HG02973 (cell line): ENCODE data around the gene LRRC9.
"Not testable (repeated sequence)": the region's sequence is repeated elsewhere in the genome, so short reads cannot be mapped to it uniquely, and the experiment has no call there.

ENCODE experiments used
- ATAC-seq: cut with Tn5 transposase; IDR thresholded peaks from one replicate; pipeline ENCODE4 v1.9.1; 2021; ENCODE audit warnings: moderate library complexity; ENCODE audit not compliant: unreplicated experiment

LRRC9 gene

GRCh38 chr14:59919570-59920377 lies at the start of gene LRRC9:
TSS of gene LRRC9 (plus strand) at chr14:59920144.
- ATAC-seq: no peak

DNA sequence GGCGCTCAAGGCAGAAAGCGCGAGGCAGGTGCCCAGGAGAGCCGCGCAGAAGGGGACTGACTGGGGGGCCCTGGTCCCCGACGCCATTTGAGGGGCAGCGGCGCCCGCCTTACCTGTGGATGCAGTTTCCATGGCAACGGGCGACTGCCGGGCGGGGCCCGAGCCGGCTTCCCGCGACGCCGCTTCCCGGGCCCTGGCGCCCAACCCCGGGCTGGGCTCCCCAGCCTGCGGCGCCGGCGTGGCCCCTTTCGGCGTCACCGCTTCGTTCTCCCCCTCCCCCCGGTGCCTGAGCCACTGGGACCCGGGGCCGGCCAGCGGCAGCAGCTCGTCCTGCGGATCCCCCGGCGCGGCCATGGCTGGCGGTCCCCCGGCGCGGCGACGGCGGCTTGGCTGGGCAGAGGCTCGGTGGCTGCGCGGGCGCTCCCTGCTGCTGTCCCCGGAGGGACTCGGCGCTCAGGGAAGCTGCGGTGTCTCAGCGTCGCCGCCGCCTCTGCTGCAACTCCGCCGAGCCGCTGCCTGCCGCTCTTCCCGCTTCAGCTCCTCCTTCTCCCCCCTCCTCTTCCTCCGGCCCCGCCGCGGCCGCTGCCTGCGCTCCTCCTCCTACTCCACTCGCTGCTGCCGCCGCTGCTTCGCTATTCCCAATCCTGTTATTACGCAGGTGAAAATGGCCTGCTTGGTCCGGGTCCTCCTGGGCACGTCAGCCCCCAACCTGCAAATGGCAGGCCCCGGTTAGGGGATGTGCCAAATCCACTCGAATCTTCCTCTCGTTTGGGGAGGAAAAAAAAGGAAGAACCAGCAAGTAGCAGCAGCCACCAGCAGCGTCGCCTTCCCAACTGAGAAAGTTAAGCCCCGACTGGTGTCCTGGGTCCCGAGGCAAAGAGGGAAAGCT lies 49.4 kb upstream of the LRRC9 start, which contains the start of gene RTN1:
Gene RTN1 (minus strand): TSS at position 500 of the 889 bp plus-strand sequence. CDS start 146 bp downstream, at position 354.
- ATAC-seq: peak; percentile 51

DNA sequence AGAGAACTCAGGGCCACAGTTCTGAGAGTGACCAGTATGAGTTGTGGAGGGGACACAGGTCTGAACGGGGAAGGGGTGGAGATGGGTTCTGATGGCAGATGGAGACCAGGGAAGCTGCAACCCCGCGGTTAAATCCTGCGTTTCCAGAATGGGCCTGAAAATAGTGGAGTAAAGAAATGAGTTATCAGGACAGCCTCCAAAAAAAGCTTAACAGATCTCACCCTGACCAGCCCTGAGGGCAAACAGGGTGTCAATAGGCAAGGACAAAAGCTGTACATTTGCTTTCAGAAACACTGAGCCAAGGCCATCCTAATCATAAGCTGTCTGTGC lies 48.8 kb upstream of the LRRC9 start:
- ATAC-seq: no peak

DNA sequence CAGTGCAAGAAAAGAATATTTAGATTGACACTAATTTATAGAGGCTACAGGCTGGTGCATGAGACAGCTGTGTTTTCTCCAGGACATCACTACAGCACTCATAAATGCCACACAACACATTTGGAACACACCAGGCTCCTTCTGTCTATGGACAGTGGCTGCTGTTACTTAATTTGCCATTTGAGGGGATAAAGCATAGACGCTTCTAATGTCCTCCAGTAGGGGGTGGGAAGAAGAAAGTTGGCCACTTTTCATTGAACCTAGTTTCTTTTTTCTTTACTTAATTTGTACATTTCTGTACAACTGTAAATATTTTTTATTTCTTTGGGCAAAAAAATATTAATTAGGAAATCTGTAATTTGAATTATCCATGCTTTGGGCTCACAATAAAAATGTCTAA lies 37.0 kb upstream of the LRRC9 start:
- ATAC-seq: no peak

GRCh38 chr14:59890676-59891075 lies 29.3 kb upstream of the LRRC9 start:
- no peak for ATAC-seq

- ATAC-seq: no peak
These were observed 24.2 kb upstream of the LRRC9 start for GRCh38 chr14:59895721-59896120.

GRCh38 chr14:59897757-59898383 lies 22.1 kb upstream of the LRRC9 start:
- no peak for ATAC-seq

DNA sequence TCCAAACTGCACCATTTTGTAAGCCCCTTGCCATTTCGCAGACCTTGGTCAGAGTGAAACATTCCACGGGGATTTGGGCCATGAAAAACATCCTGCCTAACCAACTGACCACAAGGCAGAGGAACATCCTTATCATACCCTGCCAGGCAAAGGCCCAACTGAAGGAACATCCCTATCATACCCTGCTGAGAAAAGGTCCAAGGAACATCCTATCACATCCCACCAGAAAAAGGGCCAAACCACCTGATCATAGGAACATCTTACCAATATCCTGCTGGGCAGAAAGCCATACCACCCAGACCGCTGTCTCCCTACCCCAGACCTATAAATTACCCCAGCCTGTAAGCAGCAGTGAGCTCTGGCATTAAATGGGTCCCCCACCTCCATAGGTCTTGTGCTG lies 19.4 kb upstream of the LRRC9 start:
- ATAC-seq: no peak

GRCh38 chr14:59904184-59904583 lies 15.8 kb upstream of the LRRC9 start:
- ATAC-seq: no peak

DNA sequence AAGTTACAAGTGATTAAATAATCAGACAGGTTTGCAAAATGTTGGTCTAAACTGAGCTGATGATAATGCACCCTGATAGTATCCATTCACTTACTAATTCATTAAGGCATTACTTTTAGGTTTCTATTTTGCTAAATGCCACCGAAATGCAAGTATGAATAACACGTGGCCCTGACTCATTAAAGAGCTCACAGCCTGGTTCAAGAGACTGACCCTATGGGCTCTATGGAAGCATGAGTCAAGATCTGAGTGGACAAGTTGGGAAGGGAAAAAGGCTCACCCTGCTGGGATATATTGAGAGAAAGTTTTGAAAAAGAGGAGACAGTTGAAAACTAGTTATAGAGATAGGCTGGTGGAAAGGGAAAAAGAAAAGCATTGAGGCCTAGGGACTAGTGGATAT lies 14.8 kb upstream of the LRRC9 start:
- ATAC-seq: no peak

GRCh38 chr14:59912443-59912842 lies 7.5 kb upstream of the LRRC9 start:
- ATAC-seq: no peak

DNA sequence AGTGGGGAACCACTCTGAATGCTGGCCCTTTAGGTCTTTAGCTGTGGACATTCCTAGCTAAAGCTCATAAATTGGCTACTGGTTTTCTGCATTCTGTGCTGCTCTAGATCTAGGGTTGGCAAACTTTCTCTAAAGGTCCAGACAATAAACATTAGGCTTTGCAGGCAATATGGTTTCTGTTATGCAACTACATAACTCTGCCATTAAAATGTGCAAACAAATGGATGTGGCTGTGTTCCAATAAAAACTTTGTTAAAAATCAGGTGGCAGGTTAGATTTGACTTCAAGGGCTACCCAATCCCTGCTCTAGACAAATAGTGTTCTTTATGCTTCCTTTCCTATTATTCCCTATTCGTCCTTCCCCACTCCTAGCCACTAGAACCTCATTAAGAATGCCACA lies 6.8 kb upstream of the LRRC9 start:
- ATAC-seq: no peak

DNA sequence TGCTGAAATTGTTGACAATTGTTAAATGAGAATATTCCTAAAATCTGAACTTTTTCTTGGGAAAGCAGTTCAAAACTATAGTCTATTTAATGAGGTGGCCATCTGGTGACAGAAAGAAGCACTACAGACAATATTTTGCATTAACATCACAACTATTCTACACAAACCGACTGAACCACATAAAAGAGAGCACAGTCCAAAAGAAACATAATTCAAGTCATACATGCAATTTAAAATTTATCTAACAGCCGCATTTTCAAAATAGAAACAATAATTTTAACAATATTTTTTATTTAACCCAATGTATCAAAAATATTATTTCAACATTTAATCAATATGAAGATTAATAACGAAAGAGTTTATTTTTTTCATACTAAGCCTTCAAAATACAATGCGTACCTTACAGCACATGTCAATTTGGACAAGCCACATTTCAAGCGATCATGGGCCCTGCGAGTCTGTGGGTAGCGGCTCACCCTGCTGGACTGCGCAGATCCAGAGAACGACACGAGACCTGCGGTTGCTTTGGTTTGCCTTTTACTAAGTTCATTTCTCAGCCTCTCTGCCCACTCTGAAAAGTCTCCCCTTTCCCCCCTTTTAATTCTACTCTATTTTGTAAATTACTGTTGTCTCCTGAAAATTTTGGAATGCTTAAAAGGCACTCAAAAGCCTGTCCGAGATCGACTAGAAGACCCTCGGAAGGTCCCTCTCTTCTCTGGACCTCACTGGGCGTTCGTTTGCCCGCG lies 947 bp upstream of the LRRC9 start:
- ATAC-seq: no peak

DNA sequence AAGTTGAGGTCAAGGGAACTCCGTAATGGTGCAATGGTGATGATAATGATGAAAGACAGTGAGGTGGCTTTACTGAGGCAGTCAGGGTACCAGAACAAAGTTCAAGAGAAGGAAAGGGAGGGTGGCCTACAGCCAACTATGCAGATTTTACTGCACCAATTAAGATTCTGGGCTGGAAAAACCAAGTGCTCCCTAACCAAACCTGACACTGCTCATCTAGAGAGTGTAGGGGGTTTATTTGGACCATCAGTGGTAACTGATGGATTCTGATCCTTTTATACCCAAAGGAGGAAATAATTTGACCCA lies 387 bp downstream of the LRRC9 start:
- ATAC-seq: no peak

- ATAC-seq: no peak
These were observed 5.9 kb downstream of the LRRC9 start for GRCh38 chr14:59925797-59926196.

GRCh38 chr14:59926534-59926933 lies 6.6 kb downstream of the LRRC9 start:
- ATAC-seq: peak; percentile 69

GRCh38 chr14:59931237-59931636 lies 11.3 kb downstream of the LRRC9 start:
- no peak for ATAC-seq

- no peak for ATAC-seq
These were observed 16.2 kb downstream of the LRRC9 start for GRCh38 chr14:59936145-59936544.

DNA sequence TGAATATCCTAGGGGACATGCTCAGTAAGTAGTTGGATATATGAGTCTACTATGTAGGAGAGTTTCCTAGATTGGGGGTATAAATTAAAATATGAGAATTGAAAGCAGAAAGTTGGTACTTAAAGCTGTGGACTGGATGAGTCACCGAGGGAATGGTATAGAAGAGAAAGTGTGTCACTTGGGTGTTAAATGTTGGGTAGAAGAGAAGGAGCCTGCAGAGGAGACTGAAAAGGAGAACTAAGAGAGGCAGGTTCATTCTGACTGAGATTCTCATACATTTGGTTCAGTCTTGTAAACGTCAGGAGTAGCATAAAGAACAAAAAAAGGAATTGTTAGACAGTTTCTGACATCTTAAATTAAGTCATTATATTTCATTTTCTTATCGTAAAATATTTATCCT lies 19.9 kb downstream of the LRRC9 start:
- ATAC-seq: peak; percentile 77

GRCh38 chr14:59942296-59942862 lies 22.4 kb downstream of the LRRC9 start:
- not testable (repeated sequence) for ATAC-seq

GRCh38 chr14:59944909-59945308 lies 25.0 kb downstream of the LRRC9 start:
- no peak for ATAC-seq
